HG03520 (cell line): ENCODE results near the gene SLC6A18.
"Not testable (repeated sequence)": the region's sequence is repeated elsewhere in the genome, so short reads cannot be mapped to it uniquely, and the experiment has no call there.

ENCODE experiments used
- ATAC-seq: cut with Tn5 transposase; IDR thresholded peaks from one replicate; pipeline ENCODE4 v1.9.1; 2021; ENCODE audit warnings: mild to moderate bottlenecking, moderate library complexity; ENCODE audit not compliant: unreplicated experiment

Gene SLC6A18

GRCh38 chr5:1251678-1252580 is 26.7 kb downstream of the SLC6A18 start:
- ATAC-seq = no peak

GRCh38 chr5:1252681-1253080 is 27.5 kb downstream of the SLC6A18 start:
- no peak for ATAC-seq

- no peak for ATAC-seq
These were observed 28.4 kb downstream of the SLC6A18 start for GRCh38 chr5:1253456-1254105.

- no peak for ATAC-seq
These were observed 29.0 kb downstream of the SLC6A18 start for GRCh38 chr5:1254196-1254595.

GRCh38 chr5:1255081-1255561 is 29.9 kb downstream of the SLC6A18 start:
- ATAC-seq = no peak

- ATAC-seq = no peak
These were observed 31.6 kb downstream of the SLC6A18 start for GRCh38 chr5:1256776-1257175.

GRCh38 chr5:1257363-1257762 is 32.2 kb downstream of the SLC6A18 start:
- ATAC-seq = no peak

- no peak for ATAC-seq
These were observed 32.7 kb downstream of the SLC6A18 start for GRCh38 chr5:1257841-1258240.

GRCh38 chr5:1259806-1260480 is 34.8 kb downstream of the SLC6A18 start:
- no peak for ATAC-seq

GRCh38 chr5:1261643-1262042 is 36.5 kb downstream of the SLC6A18 start:
- no peak for ATAC-seq

- ATAC-seq = no peak
These were observed 37.2 kb downstream of the SLC6A18 start for GRCh38 chr5:1262381-1262780.

- no peak for ATAC-seq
These were observed 39.0 kb downstream of the SLC6A18 start for GRCh38 chr5:1264211-1264610.

- ATAC-seq = no peak
These were observed 39.8 kb downstream of the SLC6A18 start for GRCh38 chr5:1265026-1265425.

- ATAC-seq = no peak
These were observed 40.6 kb downstream of the SLC6A18 start for GRCh38 chr5:1265461-1266455.

- no peak for ATAC-seq
These were observed 41.6 kb downstream of the SLC6A18 start for GRCh38 chr5:1266791-1267190.

- not testable (repeated sequence) for ATAC-seq
These were observed 42.3 kb downstream of the SLC6A18 start for GRCh38 chr5:1267464-1267863.

- ATAC-seq = no peak
These were observed 42.9 kb downstream of the SLC6A18 start for GRCh38 chr5:1268056-1268455.

GRCh38 chr5:1268666-1269065 is 43.5 kb downstream of the SLC6A18 start:
- no peak for ATAC-seq

- no peak for ATAC-seq
These were observed 45.2 kb downstream of the SLC6A18 start for GRCh38 chr5:1270426-1270825.
